Measurements from ENCODE around the gene CPN2.

CPN2 gene

GRCh38 chr3:194386648-194387047 lies 35.5 kb upstream of the CPN2 start:
- Histone ChIP-seq H3K4me2 (ENCODE audit: low read depth, low read length, poor library complexity, severe bottlenecking) (no peak overlapping the region), H4K20me1 (ENCODE audit: low read depth, low read length) (no peaks in the 10 kb centered on the region), H3F3A (ENCODE audit: insufficient read depth) (no peaks in the 10 kb centered on the region), H3K27ac (ENCODE audit: low read depth, low read length) (no peak overlapping the region), H3K27me3 (ENCODE audit: low read length) (no peaks in the 10 kb centered on the region), H3K9me2 (replicated peaks; ENCODE audit: insufficient read depth, low read length) (no peaks in the 10 kb centered on the region), H2AFZ (ENCODE audit: low read depth, low read length, severe bottlenecking) (no peak overlapping the region), H3K36me3 (ENCODE audit: low read length) (no peaks in the 10 kb centered on the region), H3K4me3 (ENCODE audit: insufficient read depth, low read length, poor library complexity, severe bottlenecking) (no peak overlapping the region), H3K79me2 (ENCODE audit: insufficient read depth, low read length) (no peaks in the 10 kb centered on the region), H3K9ac (ENCODE audit: low read length) (no peak overlapping the region), H3K9me3 (ENCODE audit: insufficient read depth, low read length) (0 out of 2 replicates have a peak, but pooled peaks cover 3% of the 10 kb centered on the region)
- no peak for TF ChIP-seq EZH2phosphoT487 (conservative IDR thresholded peaks at IDR 0.05; ENCODE audit: low read length)

- Histone ChIP-seq H3F3A (ENCODE audit: insufficient read depth) (no peaks in the 10 kb centered on the region), H3K36me3 (ENCODE audit: low read length) (no peaks in the 10 kb centered on the region), H3K4me2 (ENCODE audit: low read depth, low read length, poor library complexity, severe bottlenecking) (no peak overlapping the region), H3K4me3 (ENCODE audit: insufficient read depth, low read length, poor library complexity, severe bottlenecking) (no peak overlapping the region), H3K27me3 (ENCODE audit: low read length) (no peaks in the 10 kb centered on the region), H3K9ac (ENCODE audit: low read length) (no peak overlapping the region), H3K9me2 (replicated peaks; ENCODE audit: insufficient read depth, low read length) (no peaks in the 10 kb centered on the region), H3K9me3 (ENCODE audit: insufficient read depth, low read length) (0 out of 2 replicates have a peak, but pooled peaks cover 3% of the 10 kb centered on the region), H4K20me1 (ENCODE audit: low read depth, low read length) (no peaks in the 10 kb centered on the region), H3K27ac (ENCODE audit: low read depth, low read length) (no peak overlapping the region), H3K79me2 (ENCODE audit: insufficient read depth, low read length) (no peaks in the 10 kb centered on the region), H2AFZ (ENCODE audit: low read depth, low read length, severe bottlenecking) (no peak overlapping the region)
- no peak for TF ChIP-seq EZH2phosphoT487 (conservative IDR thresholded peaks at IDR 0.05; ENCODE audit: low read length)
- no peak for TF ChIP-seq CTCF (IDR thresholded peaks at IDR 0.05; ENCODE audit: insufficient read depth, low read length, poor library complexity, severe bottlenecking)
Measured at GRCh38 chr3:194386066-194386465, 34.9 kb upstream of the CPN2 start.

- TF ChIP-seq EZH2phosphoT487 (conservative IDR thresholded peaks at IDR 0.05; ENCODE audit: low read length): no peak
- TF ChIP-seq CTCF (IDR thresholded peaks at IDR 0.05; ENCODE audit: insufficient read depth, low read length, poor library complexity, severe bottlenecking): no peak
- no peak overlapping the region for H3K4me2 ChIP-seq (ENCODE audit: low read depth, low read length, poor library complexity, severe bottlenecking)
- H3K27me3 ChIP-seq (ENCODE audit: low read length): no peaks in the 10 kb centered on the region
- no peak overlapping the region for H2AFZ ChIP-seq (ENCODE audit: low read depth, low read length, severe bottlenecking)
- H3K4me3 ChIP-seq (ENCODE audit: insufficient read depth, low read length, poor library complexity, severe bottlenecking): no peak overlapping the region
- no peaks in the 10 kb centered on the region for H3K79me2 ChIP-seq (ENCODE audit: insufficient read depth, low read length)
- no peak overlapping the region for H3K9ac ChIP-seq (ENCODE audit: low read length)
- H3K36me3 ChIP-seq (ENCODE audit: low read length): no peaks in the 10 kb centered on the region
- H3K27ac ChIP-seq (ENCODE audit: low read depth, low read length): no peak overlapping the region
- H3K9me2 ChIP-seq (replicated peaks; ENCODE audit: insufficient read depth, low read length): no peaks in the 10 kb centered on the region
- no peaks in the 10 kb centered on the region for H4K20me1 ChIP-seq (ENCODE audit: low read depth, low read length)
- H3F3A ChIP-seq (ENCODE audit: insufficient read depth): no peaks in the 10 kb centered on the region
- no peaks in the 10 kb centered on the region for H3K9me3 ChIP-seq (ENCODE audit: insufficient read depth, low read length)
Measured at GRCh38 chr3:194384569-194385001, 33.5 kb upstream of the CPN2 start.

DNA sequence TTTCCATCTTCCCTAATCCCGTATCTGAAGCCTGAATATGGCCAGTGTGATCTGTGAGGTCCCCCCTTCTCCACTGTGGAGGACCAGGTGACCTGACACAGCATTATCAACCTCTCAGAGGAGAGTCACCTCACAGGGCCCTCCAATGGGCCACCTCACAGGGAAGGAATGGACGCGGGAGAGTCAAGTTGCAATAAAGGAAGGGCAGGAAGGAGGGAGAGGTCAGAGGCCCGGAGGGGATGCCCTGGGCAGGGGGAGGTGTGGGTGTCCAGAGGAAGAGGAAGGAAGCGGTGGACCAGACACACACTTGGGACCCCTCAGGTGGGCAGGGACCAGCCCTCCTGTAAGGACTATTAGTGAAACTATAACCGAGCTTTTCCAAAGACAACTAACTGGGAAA lies 33.0 kb upstream of the CPN2 start:
- Histone ChIP-seq H3K9ac (ENCODE audit: low read length) (no peak overlapping the region), H3K27ac (ENCODE audit: low read depth, low read length) (no peak overlapping the region), H3K36me3 (ENCODE audit: low read length) (no peaks in the 10 kb centered on the region), H3K4me2 (ENCODE audit: low read depth, low read length, poor library complexity, severe bottlenecking) (no peak overlapping the region), H3K9me2 (replicated peaks; ENCODE audit: insufficient read depth, low read length) (no peaks in the 10 kb centered on the region), H4K20me1 (ENCODE audit: low read depth, low read length) (no peaks in the 10 kb centered on the region), H3K27me3 (ENCODE audit: low read length) (no peaks in the 10 kb centered on the region), H3K9me3 (ENCODE audit: insufficient read depth, low read length) (no peaks in the 10 kb centered on the region), H3K4me3 (ENCODE audit: insufficient read depth, low read length, poor library complexity, severe bottlenecking) (no peak overlapping the region), H3F3A (ENCODE audit: insufficient read depth) (no peaks in the 10 kb centered on the region), H3K79me2 (ENCODE audit: insufficient read depth, low read length) (no peaks in the 10 kb centered on the region), H2AFZ (ENCODE audit: low read depth, low read length, severe bottlenecking) (no peak overlapping the region)
- TF ChIP-seq EZH2phosphoT487 (conservative IDR thresholded peaks at IDR 0.05; ENCODE audit: low read length) (no peak), CTCF (IDR thresholded peaks at IDR 0.05; ENCODE audit: insufficient read depth, low read length, poor library complexity, severe bottlenecking) (no peak)
